MG63 (cell line): ENCODE data around the gene TOX2. TPM values are rescaled to one million over a fixed set of nuclear protein-coding genes. Genes with fewer than 3 reads are reported as not detected.

Experiments
- DNase-seq: peaks from one replicate; pipeline ENCODE4 v3.0.0-alpha.2; 2020
- H3K27me3 ChIP-seq: fragments of 250-450 bp; sonication (Bioruptor Pico); 2 replicates; pipeline ENCODE4 v1.5.1; 2020; ENCODE audit warnings: mild to moderate bottlenecking, moderate library complexity
- H3K36me3 ChIP-seq: fragments of 250-450 bp; sonication (Bioruptor Pico); 2 replicates; pipeline ENCODE4 v1.5.1; 2020; ENCODE audit warnings: mild to moderate bottlenecking, moderate library complexity
- H3K4me3 ChIP-seq: fragments of 250-450 bp; sonication (Bioruptor Pico); 2 replicates; pipeline ENCODE4 v1.5.1; 2020; ENCODE audit warnings: mild to moderate bottlenecking, moderate library complexity
- H3K9me3 ChIP-seq: fragments of 250-450 bp; sonication (Bioruptor Pico); 2 replicates; pipeline ENCODE4 v1.5.1; 2020; ENCODE audit warnings: mild to moderate bottlenecking, moderate library complexity
- total RNA-seq: library from RNA; depleted of rRNA; stranded (reverse); fragments of >200 nt; shearing (Covaris generic); gene quantifications from 2 replicates; pipeline ENCODE4 v1.2.3, GENCODE V29; 2014; ENCODE audit warnings: low replicate concordance; rRNA removed

The TOX2 gene
- total RNA-seq, 1 experiment from 2014 or later, result 0.89 TPM

DNA sequence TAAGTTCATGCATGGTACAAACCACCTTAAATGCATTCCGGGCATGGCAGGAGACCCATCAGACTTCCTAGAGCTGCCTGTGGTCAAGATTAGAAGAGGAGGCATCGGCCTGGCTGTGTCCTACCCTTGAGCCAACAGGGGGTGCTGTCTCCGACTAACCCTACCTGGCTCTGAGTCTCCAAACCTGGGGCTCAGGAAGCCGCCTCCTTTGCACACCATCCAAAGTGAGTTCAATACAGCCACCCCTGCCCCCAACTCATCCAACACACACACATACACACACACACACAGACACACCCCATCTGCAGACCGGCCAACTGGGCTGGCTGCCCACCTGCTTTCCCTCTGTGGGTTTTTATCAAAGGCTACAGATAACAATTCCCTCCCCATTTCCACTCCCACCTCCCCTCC, 195.3 kb downstream of the TOX2 start:
- no peak overlapping the region for H3K4me3 ChIP-seq
- H3K9me3 ChIP-seq, result peaks cover 17% of the 10 kb centered on the region
- H3K36me3 ChIP-seq, result no peaks in the 10 kb centered on the region
- no peak for DNase-seq
- no peaks in the 10 kb centered on the region for H3K27me3 ChIP-seq

DNA sequence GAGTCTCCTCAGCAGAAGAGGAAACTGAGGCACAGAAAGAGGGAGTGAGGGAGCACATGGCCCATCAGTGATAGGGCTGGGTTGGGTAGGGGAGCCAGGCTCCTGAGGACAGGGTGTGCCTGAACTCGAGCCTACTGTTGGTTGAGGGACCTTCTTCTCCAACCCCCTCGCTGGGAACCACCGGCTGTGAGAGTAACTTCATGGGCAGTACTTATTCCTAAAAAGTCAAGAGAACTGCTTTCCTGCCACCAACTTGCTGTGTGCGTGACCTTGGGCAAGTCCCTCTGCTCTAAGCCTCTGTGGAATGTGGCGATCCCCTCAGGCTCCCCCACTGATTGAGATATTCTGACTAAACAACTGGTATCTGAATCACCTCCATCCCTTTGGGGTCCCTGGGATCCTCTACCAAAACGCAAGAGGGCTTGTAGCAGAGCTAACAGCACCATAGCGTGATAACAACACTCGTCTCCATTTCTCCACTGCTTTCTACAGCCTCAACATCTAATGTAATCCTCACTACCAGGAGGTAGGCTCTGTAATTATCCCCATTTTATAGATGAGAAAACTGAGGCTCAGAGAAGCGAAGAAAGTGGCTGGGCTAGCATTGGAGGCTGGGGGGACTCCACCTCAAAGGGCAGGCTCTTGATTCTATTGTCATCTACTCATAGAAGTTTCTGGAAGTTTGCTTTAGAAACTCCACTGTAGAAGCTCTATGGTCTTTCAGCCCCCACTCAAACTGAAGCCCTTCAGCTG, 196.3 kb downstream of the TOX2 start:
- H3K27me3 ChIP-seq, result no peaks in the 10 kb centered on the region
- H3K36me3 ChIP-seq, result no peaks in the 10 kb centered on the region
- H3K4me3 ChIP-seq, result no peak overlapping the region
- DNase-seq, result no peak
- H3K9me3 ChIP-seq, result peaks cover 17% of the 10 kb centered on the region

DNA sequence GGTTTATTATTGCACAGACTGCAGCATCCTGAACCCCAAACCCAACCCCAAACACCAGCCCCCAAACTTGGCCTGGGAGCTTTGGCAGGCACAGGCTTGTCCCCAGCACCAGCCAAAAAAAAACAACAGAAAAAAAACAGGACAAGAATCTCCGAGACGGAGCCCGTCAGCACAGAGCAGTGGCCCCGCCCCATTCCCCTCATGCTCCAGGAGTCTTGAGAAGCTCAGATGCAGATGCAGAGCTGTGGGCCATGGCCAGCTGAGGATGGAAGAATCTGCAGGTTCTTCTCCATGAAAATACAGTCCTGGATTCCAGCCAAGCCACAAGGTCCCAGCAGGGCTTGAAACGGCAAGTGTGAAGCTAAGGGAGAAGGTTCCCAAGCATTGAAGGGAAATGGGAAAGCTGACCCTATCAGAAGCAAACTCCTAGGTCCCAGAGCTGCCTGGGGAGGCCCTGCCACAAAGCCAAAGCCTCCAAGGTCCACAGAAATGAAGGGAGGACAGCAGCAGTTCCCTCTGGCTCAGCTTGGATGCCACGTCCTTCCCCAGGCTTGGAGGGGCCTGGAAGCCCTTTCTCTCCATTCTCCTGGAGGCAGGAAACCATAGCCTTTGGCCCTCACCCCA, 197.2 kb downstream of the TOX2 start:
- Histone ChIP-seq H3K9me3 (peaks cover 17% of the 10 kb centered on the region), H3K4me3 (no peak overlapping the region), H3K36me3 (no peaks in the 10 kb centered on the region), H3K27me3 (no peaks in the 10 kb centered on the region)
- no peak for DNase-seq

DNA sequence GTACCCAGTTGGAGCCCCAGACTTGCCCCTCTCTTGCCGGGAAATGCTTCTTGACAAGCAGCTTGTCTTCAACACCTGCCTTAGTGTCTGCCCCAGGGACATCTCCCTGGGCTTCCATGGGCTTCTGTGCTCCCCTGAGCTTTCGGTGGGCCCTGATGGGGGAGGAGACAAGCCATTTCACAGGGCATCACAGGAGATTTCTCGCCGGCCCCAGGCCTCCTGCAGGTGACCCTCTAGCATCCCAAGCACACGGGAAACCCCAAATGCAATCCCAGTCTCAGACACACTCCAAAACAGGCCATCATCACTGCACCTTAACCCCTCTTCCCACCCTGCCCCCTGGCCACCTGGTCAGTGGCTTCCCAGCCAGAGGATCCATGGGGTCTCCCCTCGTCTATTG, 197.8 kb downstream of the TOX2 start:
- no peak for DNase-seq
- no peaks in the 10 kb centered on the region for H3K27me3 ChIP-seq
- H3K9me3 ChIP-seq, result peaks cover 14% of the 10 kb centered on the region
- H3K36me3 ChIP-seq, result no peaks in the 10 kb centered on the region
- no peak overlapping the region for H3K4me3 ChIP-seq

DNA sequence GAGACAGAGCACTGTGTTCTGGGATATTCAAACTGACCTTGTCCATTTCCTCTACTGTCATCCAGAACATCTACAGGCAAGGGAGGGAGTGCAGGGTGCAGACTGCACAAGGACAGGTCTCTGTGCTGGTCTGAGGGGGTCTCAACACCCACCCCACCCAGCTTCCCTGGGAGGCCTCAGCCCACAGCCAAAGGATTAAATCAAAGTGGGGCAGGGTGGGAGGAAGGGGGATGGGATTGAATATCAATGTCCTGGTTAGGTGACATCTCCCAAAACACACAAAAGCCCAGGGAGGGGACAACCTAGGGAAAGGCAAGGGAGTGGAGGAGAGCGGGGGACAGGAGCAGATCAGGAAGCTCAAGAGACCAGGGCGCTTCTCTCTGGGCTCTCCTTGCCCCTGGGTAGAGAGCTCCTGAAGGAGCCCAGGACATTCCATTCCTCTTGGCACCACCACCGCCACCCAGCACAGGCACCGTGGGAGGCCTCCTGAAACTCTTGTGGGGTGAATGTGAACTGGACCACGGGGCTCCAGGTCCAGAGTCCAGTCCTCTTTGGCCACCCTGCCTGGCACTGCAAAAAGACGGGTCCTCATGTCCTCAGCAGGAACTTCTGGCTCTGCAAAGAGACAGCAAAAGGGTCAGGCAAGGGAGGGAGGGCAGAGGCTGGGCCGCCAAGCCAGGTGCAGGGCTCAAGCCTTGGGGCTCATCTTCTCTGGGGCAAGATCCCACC, 198.4 kb downstream of the TOX2 start:
- Histone ChIP-seq H3K27me3 (no peaks in the 10 kb centered on the region), H3K9me3 (peaks cover 8% of the 10 kb centered on the region), H3K4me3 (no peak overlapping the region), H3K36me3 (no peaks in the 10 kb centered on the region)
- DNase-seq, result no peak

DNA sequence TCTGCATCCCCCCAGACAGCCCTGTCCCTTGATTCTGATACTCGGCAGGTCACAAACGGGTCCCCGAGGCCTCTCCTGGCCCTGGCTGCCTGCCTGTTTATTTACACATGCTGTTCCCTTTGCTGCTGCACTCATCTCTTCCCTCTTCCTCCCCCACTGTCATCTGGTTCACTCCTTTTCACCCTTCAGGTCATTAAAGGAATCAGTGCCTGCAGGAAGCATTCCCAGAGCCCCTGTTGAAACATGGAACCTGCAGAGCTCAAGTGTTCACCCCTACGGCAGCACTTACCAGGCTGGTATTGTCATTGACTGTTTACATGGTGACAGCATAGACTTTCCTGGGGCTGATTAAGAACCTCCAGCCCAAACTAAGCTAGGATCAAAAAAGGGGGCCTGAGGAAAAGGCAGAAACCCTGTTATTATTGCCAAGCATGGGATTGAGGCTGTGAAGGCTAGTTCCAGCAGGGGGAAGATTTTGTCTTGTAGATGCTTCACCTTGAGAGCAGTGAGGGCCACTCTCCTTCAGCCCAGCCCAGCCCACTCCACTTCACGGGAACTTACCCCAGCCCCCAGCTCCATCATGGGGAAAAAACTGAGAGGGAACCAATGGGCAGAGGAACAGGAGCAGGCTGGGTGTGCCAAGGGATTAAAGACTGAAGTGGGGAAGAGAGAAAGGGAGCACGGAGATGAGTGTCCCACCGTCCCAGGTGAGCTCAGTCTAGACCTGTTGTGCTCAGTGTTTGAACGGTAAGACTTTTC, 199.1 kb downstream of the TOX2 start:
- no peak overlapping the region for H3K4me3 ChIP-seq
- peaks cover 3% of the 10 kb centered on the region for H3K9me3 ChIP-seq
- H3K36me3 ChIP-seq, result no peaks in the 10 kb centered on the region
- H3K27me3 ChIP-seq, result no peaks in the 10 kb centered on the region
- DNase-seq, result no peak

DNA sequence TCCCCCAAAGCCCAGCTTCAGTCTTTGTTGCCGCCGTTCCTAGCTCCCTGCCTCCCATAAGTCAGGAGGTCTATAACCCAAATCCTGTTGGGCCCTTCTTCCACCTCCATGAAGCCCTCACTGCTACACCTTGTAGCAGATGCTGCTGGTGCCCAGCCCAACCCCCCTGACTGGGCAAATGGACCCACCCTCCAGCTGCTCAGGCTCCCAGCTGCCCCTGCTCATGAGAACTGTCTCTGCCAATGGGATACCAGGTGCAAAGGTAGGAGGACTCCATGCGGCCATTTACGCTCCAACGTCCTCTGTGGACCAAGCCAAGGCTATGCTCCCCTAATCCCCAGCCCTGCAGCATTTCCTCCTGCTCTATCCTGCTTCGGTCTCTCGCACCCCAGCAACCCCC, 200.5 kb downstream of the TOX2 start:
- H3K36me3 ChIP-seq, result no peaks in the 10 kb centered on the region
- no peak overlapping the region for H3K4me3 ChIP-seq
- no peaks in the 10 kb centered on the region for H3K27me3 ChIP-seq
- no peaks in the 10 kb centered on the region for H3K9me3 ChIP-seq
- DNase-seq, result no peak

DNA sequence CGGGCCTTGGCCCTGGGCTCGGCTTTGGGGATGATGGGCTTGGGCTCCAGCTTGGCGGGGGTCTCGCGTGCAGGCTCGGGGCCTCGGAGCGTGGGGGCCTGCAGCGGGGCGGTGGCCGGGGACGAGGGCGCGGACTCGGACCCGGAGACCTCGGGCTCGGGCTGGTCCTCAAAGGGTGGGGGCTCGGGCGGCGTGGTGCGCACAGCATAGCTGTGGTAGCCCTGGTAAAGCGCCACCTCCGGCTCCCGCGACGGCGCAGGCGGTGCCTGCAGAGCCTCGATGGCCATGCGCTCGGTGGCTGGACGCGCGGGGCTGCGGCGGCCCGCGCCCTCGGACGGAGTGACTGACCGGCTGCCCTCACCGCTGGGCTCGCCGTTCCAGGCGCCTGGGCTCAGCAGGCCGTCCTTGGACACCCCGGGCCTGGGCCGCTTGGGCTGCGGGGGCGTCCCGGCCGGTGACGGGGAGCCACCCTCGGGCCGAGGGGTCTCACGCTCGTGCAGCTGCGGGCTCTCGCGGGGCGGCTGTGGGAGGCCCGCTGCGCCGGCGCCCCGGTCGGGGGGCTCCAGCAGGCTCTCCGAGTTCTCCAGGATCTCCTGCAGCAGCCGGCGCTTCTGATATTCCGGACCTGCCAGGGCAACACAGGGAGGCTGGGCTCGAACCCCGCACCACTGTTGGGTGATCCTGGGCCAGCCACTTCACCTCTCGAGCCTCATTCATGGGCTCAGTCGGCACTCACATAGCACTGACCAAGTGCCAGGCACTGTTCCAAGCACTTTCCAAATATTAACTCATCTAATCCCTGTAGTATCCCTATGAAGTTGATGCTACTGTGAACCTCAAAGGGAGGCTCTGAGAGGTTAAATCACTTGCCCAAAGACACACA, 201.4 kb downstream of the TOX2 start:
- Histone ChIP-seq H3K36me3 (no peaks in the 10 kb centered on the region), H3K27me3 (no peaks in the 10 kb centered on the region), H3K4me3 (no peak overlapping the region), H3K9me3 (no peaks in the 10 kb centered on the region)
- no peak for DNase-seq

DNA sequence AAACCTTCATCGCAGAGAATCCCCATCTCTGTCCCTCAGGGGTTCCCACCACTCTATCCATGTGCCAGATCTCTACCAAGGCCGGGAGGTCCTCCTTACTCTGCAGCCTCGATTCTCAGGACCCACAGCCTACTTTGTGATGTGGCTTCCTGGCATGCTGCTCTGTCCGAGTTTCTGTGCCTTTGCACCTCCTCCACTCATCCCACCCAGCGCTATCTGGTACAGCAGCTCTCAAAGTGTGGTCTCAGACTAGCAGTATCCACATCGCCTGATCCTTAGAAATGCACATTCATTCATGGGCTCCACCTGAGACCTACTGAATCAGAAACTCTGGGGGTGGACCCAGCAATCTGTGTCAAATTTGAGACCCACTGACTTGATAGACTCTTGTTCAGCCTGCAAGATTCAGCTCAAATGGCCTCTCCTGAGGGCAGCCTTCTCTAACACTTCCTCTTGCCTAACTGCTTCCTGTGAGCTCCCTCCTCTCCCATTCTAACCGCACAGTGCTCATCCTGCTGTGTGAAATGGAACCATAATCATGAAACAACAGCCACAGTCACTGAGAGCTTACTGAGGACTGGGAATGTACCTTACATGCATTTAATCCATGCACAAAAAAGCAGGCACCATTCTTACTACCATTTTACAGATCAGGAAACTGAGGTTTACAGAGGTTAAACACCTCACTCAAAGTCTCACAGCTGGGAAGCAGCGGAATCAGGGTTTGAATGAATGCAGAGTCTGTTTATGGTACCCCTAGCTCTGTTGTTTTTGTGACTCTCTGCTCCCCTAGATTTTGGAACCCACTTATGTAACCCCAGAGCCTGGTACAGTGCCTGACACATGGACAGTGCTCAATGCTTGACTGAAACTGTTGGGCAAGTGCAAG, 202.9 kb downstream of the TOX2 start:
- Histone ChIP-seq H3K9me3 (no peaks in the 10 kb centered on the region), H3K4me3 (no peak overlapping the region), H3K36me3 (no peaks in the 10 kb centered on the region), H3K27me3 (no peaks in the 10 kb centered on the region)
- DNase-seq, result no peak

DNA sequence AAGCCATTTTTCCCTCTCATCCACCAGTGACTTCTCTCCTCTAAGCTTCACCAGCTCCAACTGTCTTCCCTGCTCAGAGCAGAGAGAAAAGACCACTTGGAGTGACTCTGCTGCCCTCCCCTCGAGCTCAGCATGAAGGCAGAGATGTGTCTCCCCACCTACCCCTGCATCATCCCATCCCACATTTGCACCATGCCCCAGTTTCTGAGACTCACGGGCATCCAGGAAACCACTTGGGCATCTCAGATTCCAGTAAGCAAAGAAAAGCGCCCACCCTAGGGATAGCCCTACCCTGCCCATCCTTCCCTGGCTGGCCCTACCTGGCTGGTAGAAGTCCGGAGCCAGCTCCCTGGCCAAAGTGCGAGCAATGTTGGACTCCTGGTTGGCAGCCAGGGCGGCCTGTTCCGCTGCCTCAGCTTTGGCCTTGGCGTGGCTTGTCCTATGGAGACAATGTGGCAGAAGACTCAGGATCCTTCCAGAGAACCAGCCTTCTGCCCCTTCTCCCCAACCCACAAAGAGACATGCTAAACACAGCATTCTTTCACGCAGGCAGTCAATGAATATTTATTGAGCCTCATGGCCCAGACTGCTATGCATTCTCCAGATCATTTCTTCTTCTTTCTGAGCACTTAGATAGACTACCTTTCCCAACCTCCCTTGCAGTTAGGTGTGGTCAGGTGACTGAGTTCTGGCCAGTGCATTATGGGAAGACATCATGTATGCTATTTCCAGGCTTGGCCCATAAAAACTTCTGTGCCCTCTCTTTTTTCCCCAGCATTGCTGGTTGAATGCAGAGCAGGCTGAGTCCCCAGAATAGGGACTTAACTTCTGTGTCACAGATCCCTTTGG, 203.8 kb downstream of the TOX2 start:
- H3K4me3 ChIP-seq, result no peak overlapping the region
- DNase-seq, result no peak
- no peaks in the 10 kb centered on the region for H3K9me3 ChIP-seq
- no peaks in the 10 kb centered on the region for H3K27me3 ChIP-seq
- H3K36me3 ChIP-seq, result no peaks in the 10 kb centered on the region

Other genes starting within 250 kb of the TOX2 start
- 29.8 and 30.5 TPM in 2 replicates for gene MYBL2, start 247.7 kb upstream of the TOX2 start, total RNA-seq
- gene GTSF1L, start 187.8 kb upstream of the TOX2 start, total RNA-seq, result not detected in 2 replicates